H7 (cell line): Measurements from ENCODE around the gene THSD4. TPM values are rescaled to one million over a fixed set of nuclear protein-coding genes. Genes with fewer than 3 reads are reported as not detected.

Experiments
- DNase-seq: peaks from one replicate; pipeline ENCODE4 v3.0.0; 2012
- H3K27me3 ChIP-seq: 2 replicates; pipeline ENCODE4 v1.6.0; 2011; ENCODE audit warnings: mild to moderate bottlenecking, low read length; ENCODE audit not compliant: control insufficient read depth, insufficient read depth
- H3K36me3 ChIP-seq: replicated peaks from 2 replicates; pipeline ENCODE4 v1.5.1; 2011; ENCODE audit warnings: low read length; ENCODE audit not compliant: control insufficient read depth, insufficient read depth
- H3K4me3 ChIP-seq: 2 replicates; pipeline ENCODE4 v1.5.1; 2011; ENCODE audit warnings: low read depth, mild to moderate bottlenecking, control low read depth, low read length, moderate library complexity; ENCODE audit not compliant: insufficient read depth
- total RNA-seq: library from RNA; depleted of rRNA; stranded (reverse); fragments of >200 nt; shearing (Covaris generic); gene quantifications from 2 replicates; pipeline ENCODE4 v1.2.3, GENCODE V29; 2014

The THSD4 gene
- total RNA-seq, 1 experiment from 2014 or later, result 3.9 TPM

GRCh38 chr15:71456811-71457210 lies 341.5 kb downstream of the THSD4 start:
- Histone ChIP-seq H3K36me3 (no peaks in the 10 kb centered on the region), H3K27me3 (no peaks in the 10 kb centered on the region), H3K4me3 (no peak overlapping the region)
- DNase-seq, result no peak

DNA sequence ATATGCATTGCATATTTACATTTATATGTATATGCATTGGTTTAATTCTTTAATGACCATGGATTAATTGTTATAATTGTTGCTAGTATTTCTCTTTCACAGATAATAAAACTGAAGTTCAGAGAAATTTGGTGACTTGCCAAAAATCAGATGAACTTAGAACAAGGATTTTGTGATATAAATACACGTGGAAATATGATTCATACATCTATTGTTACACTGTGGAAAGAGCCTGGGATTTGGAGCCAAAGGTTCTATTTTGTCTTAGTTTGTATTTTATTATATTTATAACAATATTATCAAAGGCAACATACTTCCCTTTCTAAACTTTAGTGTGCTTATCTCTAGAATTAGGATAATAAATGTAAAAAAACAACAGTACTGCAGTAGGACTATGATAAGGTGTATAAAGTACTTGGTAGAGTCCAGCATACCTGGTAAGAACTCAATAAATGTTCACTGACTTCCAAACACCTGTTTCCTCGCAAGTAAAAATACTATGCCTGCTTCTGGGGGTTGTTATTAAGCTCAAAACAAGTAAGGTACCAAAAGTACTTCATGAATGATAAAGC lies 342.9 kb downstream of the THSD4 start:
- Histone ChIP-seq H3K4me3 (no peak overlapping the region), H3K27me3 (no peaks in the 10 kb centered on the region), H3K36me3 (no peaks in the 10 kb centered on the region)
- no peak for DNase-seq

GRCh38 chr15:71461748-71462147 lies 346.5 kb downstream of the THSD4 start:
- H3K27me3 ChIP-seq, result no peaks in the 10 kb centered on the region
- no peaks in the 10 kb centered on the region for H3K36me3 ChIP-seq
- DNase-seq, result no peak

DNA sequence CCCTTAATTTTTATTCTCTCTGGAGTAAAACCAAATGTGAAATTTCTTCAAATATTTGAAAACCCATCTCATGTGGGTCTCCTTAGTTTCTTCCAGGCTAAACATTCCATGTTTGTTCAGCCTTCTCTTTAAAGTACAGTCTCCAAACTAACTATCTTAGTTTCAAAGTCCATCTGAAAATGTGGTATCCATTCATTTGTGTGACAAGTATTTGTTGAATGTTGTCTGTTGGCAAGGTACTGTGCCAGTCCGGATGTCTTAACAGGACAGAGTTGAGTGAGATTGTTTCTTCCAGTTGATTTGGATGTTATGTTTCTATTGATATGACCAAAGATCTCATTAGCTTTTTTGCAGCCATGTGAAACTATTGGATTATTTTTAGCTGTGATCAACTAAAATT lies 347.4 kb downstream of the THSD4 start:
- H3K27me3 ChIP-seq, result no peaks in the 10 kb centered on the region
- no peak for DNase-seq
- H3K36me3 ChIP-seq, result no peaks in the 10 kb centered on the region
- no peak overlapping the region for H3K4me3 ChIP-seq

More at GRCh38 chr15:71461748-71462147, 346.5 kb downstream of the THSD4 start:
- H3K4me3 ChIP-seq, result no peak overlapping the region

DNA sequence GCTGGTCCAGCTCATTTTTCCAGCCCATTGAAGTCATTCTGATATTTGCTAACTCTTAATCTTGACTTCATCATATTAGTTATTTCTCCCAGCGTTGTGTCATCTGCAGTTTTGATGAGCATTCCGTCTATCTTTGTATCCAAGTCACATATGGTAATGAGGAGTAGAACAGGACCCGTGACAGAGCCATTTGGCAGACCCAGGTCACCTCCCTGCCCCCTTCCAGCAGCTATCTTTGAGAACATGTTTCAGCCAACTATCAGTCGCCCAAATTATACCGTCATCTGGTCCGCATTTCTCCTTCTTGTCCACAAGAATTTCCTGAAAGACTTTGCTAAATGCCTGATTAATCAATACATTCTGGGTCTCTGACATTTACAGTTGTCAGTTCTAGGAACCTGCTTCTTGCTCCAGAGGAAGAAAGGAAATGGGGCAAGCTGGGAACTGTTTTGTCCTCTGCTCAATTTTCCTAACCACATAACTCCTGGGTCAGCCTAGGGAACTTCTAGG lies 347.9 kb downstream of the THSD4 start:
- H3K4me3 ChIP-seq, result no peak overlapping the region
- H3K36me3 ChIP-seq, result no peaks in the 10 kb centered on the region
- DNase-seq, result no peak
- H3K27me3 ChIP-seq, result no peaks in the 10 kb centered on the region

DNA sequence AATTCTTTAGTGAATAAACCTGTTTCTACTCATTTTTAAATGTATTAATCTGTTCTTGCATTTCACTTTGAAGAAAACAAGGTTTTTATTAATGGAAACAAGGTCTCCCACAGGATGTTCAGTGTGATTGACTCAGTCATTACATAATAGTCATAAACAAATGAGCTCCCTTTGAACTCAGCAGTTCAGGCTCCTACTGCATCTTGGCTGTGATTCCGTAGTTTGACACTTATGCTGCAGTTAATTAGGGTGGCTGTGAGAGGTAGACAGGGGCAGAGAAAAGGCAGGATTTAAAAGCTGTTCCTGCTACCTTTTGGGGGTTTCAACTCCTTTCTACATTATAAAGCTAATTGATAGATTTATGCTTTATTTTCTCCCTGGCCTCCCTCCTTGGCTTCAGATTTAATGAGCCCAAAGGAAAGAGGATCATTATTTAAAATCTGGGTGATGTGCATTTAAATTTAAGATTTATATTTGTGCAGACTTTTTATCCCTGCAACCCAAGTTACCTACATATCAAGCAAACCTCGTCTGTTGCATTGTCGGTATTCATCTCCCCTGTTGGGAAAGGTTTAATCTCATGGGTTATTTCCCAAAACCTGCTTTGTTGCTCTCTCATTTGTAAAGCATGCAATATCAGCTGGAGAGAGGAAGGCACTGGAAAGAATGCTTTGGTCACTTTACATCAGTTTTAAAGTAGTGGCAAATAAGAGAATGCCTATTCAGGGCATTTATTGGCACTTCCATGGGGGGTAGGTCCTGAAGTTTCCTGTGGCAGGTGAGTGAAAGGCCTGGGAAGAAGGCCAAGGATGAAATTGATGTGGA lies 350.1 kb downstream of the THSD4 start:
- DNase-seq, result peak; percentile 31
- no peaks in the 10 kb centered on the region for H3K27me3 ChIP-seq
- no peaks in the 10 kb centered on the region for H3K36me3 ChIP-seq
- no peak overlapping the region for H3K4me3 ChIP-seq

GRCh38 chr15:71468715-71469114 lies 353.4 kb downstream of the THSD4 start:
- Histone ChIP-seq H3K27me3 (no peaks in the 10 kb centered on the region), H3K36me3 (no peaks in the 10 kb centered on the region), H3K4me3 (no peak overlapping the region)
- DNase-seq, result no peak

DNA sequence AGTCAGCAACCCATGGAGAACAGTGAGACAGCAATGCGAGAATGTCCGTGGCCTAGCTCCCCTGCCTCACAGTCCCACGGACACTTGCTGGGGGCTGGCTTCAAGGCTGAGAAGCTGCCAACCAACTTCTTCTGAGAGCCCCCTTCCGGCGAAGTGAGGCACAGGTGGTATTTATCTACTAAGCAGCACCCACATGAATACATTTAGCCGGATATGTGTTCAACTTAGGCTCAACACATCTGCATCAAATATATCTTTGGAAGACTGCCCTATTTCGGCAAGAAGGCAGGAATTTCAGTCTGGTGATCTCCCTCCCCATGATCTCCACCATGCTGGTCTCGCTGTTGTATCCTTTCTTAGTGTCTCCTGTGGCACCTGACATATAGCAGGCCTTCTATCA lies 354.1 kb downstream of the THSD4 start:
- Histone ChIP-seq H3K27me3 (no peaks in the 10 kb centered on the region), H3K4me3 (no peak overlapping the region), H3K36me3 (no peaks in the 10 kb centered on the region)
- peak; percentile 44 for DNase-seq

GRCh38 chr15:71471347-71471746 lies 356.1 kb downstream of the THSD4 start:
- Histone ChIP-seq H3K4me3 (no peak overlapping the region), H3K36me3 (no peaks in the 10 kb centered on the region), H3K27me3 (no peaks in the 10 kb centered on the region)
- DNase-seq, result no peak

DNA sequence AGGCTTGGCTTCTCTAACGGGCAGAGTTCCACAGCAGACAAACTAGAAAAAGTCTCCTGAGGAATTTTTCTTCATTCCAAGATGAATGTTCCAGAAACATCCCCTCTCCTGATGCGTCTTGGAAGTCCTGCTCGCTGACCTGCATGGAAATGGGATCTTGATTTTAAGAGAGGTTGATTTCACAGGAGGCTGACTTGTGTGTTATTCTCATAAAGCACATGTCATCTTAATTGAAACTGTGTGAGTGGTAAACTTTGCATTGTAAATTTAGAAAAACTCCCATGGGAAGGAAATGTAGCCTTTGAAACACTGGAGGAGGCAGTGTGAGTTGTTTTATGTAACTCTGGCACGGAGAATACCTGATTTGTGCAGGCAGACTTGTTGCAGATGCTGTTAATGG lies 357.3 kb downstream of the THSD4 start:
- no peaks in the 10 kb centered on the region for H3K27me3 ChIP-seq
- DNase-seq, result no peak
- no peak overlapping the region for H3K4me3 ChIP-seq
- no peaks in the 10 kb centered on the region for H3K36me3 ChIP-seq

- H3K27me3 ChIP-seq, result no peaks in the 10 kb centered on the region
- H3K4me3 ChIP-seq, result no peak overlapping the region
- DNase-seq, result no peak
- no peaks in the 10 kb centered on the region for H3K36me3 ChIP-seq
Observed at GRCh38 chr15:71473751-71474150, 358.5 kb downstream of the THSD4 start.

DNA sequence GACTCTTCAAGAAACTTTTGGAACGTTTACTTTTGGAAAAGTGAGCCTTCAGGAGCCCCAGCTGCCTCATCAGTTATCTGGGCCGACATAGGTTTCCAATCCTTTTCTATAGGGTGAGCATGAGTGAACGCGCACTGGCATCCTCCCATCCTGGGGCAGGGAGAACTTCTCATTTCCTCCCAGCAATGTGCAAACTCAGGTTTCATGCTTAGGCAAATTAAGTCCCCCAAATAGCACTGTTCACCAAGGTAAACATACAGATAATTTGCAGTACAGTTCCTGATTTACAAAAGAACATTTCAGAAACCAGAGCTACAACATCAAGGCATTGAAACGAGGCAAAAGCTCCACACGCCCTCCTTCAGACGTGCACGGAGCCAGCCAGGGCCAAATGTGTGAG lies 361.6 kb downstream of the THSD4 start:
- no peak for DNase-seq
- Histone ChIP-seq H3K4me3 (no peak overlapping the region), H3K36me3 (no peaks in the 10 kb centered on the region), H3K27me3 (no peaks in the 10 kb centered on the region)

- Histone ChIP-seq H3K4me3 (no peak overlapping the region), H3K27me3 (no peaks in the 10 kb centered on the region), H3K36me3 (no peaks in the 10 kb centered on the region)
- DNase-seq, result no peak
Observed at GRCh38 chr15:71480556-71480955, 365.3 kb downstream of the THSD4 start.

DNA sequence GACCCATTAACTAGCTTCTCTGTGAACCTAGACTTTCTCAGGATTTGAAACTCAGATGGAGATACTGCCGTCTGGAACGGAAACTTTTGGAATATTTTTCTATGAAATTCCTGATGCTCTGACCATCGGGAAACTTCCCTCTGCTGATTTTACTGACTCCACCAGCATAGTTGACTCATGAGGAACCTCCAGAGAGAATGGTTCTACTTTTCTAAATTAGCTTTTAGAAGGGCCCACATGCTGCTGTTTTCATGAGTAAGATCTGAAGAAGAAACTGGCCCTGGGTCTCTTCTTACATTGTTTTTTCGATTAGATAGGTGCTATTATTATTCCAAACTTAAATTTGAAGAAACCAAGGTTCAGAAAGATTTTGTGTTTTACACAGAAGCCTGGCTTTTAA lies 368.8 kb downstream of the THSD4 start:
- Histone ChIP-seq H3K36me3 (no peaks in the 10 kb centered on the region), H3K4me3 (no peak overlapping the region), H3K27me3 (no peaks in the 10 kb centered on the region)
- DNase-seq, result no peak

DNA sequence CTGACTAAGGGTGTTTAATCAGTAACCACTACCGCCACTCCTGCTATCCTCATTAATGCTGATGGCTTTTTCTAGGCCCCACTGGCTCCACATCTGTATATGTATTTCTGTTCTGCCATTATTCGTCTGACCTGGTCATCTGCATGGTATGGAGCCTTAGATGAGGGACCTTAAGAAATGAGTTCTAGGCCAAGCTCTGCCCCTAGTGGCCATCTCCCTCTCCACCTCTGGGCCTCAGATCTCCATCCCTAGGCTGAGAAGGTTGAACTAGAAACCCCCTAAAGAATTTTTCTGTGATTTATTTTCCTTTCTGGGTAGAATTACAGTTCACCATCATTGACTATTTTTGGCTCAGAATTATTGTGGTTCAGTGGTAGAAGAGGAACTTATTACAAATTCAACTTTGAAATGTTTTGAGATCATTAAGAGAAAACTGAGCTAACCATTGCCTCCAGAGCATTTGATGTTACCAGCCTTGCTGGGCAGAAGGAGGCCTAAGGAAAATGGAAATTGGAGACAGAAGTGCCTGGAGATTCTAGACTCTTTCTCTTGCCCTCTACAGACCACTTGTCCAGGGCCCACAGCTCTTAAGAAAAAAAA lies 369.9 kb downstream of the THSD4 start:
- Histone ChIP-seq H3K27me3 (no peaks in the 10 kb centered on the region), H3K4me3 (no peak overlapping the region), H3K36me3 (no peaks in the 10 kb centered on the region)
- peak; percentile 67 for DNase-seq
